Measurements from ENCODE around the gene FERD3L.

Gene FERD3L

GRCh38 chr7:19099194-19099593, 46.0 kb downstream of the FERD3L start:
- H3K4me3 ChIP-seq (ENCODE audit: low read length): no peak overlapping the region
- no peak for TF ChIP-seq ZNF274 (IDR thresholded peaks at IDR 0.05; ENCODE audit: low read depth, low read length)

DNA sequence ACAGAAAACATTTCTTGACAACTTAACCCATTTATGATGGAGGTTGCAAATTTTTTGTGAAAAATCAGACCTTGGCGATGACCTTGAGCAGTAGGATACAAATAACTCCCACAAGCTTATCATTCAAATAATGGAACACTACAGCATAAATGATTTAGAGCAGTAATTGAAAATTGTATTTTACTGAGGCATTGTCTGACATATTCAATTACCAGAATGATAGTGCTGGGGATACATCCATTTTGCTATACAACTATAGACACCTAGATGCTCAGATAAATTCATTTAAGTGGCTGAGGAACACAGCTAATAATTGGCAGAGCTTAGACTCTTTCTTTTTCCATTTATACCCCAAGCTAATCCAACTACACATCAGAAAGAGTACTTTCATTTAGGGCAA, 46.7 kb downstream of the FERD3L start:
- TF ChIP-seq ZNF274 (IDR thresholded peaks at IDR 0.05; ENCODE audit: low read depth, low read length): no peak
- no peak overlapping the region for H3K4me3 ChIP-seq (ENCODE audit: low read length)

- no peak overlapping the region for H3K4me3 ChIP-seq (ENCODE audit: low read length)
- TF ChIP-seq ZNF274 (IDR thresholded peaks at IDR 0.05; ENCODE audit: low read depth, low read length): no peak
These were observed 47.8 kb downstream of the FERD3L start for GRCh38 chr7:19097165-19098055.

- H3K4me3 ChIP-seq (ENCODE audit: low read length): no peak overlapping the region
- TF ChIP-seq ZNF274 (IDR thresholded peaks at IDR 0.05; ENCODE audit: low read depth, low read length): no peak
These were observed 49.8 kb downstream of the FERD3L start for GRCh38 chr7:19095353-19095860.
